Bronchial epithelial cell (primary cell): Measurements from ENCODE around the gene USPL1. TPM values are rescaled to one million over a fixed set of nuclear protein-coding genes. Genes with fewer than 3 reads are reported as not detected.

Experiments
- DNase-seq: peaks from one replicate; pipeline ENCODE4 v3.0.0-alpha.2; 2010; ENCODE audit warnings: low read depth
- FAIRE-seq: peaks from 2 replicates; lab custom pipeline; 2011; peaks lifted over from hg19 to GRCh38; lab: Jason Lieb, UNC
- H3K27me3 ChIP-seq: 2 replicates; pipeline ENCODE4 v1.5.1; 2011; ENCODE audit warnings: low read length; ENCODE audit not compliant: control insufficient read depth, insufficient read depth
- H3K36me3 ChIP-seq: 2 replicates; pipeline ENCODE4 v1.5.1; 2011; ENCODE audit warnings: low read length; ENCODE audit not compliant: control insufficient read depth, insufficient read depth
- H3K4me3 ChIP-seq: 2 replicates; pipeline ENCODE4 v1.5.1; 2011; ENCODE audit warnings: mild to moderate bottlenecking, low read depth, low read length, control low read depth
- total RNA-seq: library from RNA; depleted of rRNA; stranded (reverse); fragments of >200 nt; gene quantifications from 2 replicates; pipeline ENCODE4 v1.2.1, GENCODE V29; 2014
- TF ChIP-seq, protein P1 (sequence below): IDR thresholded peaks from 2 replicates; pipeline ENCODE4 v1.5.1; 2011; ENCODE audit warnings: mild to moderate bottlenecking, moderate library complexity, low read length, control low read depth, inconsistent platforms; ENCODE audit not compliant: insufficient read depth, severe bottlenecking

Gene USPL1
- 6.8 and 20.0 TPM in 2 replicates for total RNA-seq

DNA sequence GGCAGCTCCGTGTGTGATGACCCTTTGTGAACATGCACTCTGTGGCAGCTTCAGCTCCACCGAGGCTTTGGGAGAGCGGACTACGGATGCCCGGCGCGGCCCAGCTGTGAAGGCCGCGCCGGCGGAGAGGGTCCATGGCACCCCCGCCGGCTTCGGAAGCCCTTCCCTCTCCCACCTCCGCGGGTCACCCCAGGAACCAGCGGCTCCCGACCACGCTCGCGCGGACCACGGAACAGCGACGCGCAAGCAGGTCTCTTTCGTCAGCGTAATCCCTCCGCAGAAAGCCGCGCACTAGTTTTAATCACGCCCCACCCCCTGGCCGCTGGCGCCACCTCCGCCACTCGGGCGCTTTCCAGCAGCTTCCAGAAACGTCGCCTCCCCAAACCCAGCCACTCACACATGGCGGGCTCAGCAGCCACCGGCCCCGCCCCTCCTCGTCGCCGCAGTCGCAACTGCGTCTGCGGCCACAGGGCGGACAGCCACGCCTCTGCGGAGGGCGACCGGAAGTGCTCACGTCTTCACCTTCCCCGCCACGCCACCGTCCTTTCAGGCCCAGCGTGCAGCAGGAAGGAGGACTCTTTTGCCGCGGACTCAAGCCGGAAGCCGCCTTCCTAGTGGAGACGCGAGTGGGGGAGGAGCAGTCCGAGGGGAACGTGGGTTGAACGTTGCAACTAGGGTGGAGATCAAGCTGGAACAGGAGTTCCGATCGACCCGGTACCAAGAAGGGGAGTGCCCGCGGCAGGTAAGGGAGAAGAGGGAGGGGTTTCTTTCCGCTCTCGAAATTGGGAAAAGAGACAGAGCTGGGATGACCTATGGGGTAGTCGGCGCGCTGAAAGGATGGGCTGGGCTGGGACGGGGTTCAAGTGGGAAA is at the start of gene USPL1:
TSS of gene USPL1 (plus strand) at position 606 of the 871 bp plus-strand sequence. CDS start 3,221 bp downstream, outside the sequence.
- no peaks in the 10 kb centered on the region for H3K36me3 ChIP-seq
- DNase-seq: peak; percentile 94
- peak; percentile 40 for FAIRE-seq
- no peaks in the 10 kb centered on the region for H3K27me3 ChIP-seq
- TF ChIP-seq, protein P1, sequence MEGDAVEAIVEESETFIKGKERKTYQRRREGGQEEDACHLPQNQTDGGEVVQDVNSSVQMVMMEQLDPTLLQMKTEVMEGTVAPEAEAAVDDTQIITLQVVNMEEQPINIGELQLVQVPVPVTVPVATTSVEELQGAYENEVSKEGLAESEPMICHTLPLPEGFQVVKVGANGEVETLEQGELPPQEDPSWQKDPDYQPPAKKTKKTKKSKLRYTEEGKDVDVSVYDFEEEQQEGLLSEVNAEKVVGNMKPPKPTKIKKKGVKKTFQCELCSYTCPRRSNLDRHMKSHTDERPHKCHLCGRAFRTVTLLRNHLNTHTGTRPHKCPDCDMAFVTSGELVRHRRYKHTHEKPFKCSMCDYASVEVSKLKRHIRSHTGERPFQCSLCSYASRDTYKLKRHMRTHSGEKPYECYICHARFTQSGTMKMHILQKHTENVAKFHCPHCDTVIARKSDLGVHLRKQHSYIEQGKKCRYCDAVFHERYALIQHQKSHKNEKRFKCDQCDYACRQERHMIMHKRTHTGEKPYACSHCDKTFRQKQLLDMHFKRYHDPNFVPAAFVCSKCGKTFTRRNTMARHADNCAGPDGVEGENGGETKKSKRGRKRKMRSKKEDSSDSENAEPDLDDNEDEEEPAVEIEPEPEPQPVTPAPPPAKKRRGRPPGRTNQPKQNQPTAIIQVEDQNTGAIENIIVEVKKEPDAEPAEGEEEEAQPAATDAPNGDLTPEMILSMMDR: peak; percentile 12
- H3K4me3 ChIP-seq: peak within 1 kb of the TSS; percentile 91

DNA sequence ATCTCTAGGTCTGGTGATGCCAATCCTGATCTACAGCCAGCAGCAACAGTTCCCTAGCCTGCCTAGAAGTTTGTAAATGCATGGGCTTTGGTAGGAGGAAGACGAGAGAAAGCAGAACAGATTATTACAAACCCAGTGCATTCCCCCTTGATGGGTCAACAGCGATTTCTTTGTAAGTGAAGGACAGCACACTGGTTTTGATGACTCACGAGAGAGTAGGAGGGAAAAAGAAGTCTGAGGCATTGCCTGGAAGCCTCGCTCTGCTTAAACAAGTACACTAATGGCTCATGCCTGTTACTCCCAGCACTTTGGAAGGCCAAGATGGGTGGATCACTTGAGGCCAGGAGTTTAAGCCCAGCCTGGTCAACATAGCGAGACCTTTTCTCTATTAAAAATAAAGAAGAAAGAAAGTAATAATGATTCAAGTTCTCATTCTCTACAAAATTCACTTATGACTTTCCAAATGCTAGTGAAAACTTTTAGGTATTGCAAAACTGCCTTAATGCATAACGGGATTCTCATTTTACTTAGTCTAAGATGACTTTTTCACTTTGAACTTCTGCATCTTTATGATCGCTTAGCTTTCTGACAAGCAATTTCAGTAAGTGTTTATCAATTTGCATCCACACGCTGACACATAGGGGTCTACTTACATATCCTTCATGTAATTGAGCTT is 47.7 kb upstream of the USPL1 start:
- Histone ChIP-seq H3K36me3 (no peaks in the 10 kb centered on the region), H3K27me3 (no peaks in the 10 kb centered on the region), H3K4me3 (no peak overlapping the region)
- FAIRE-seq (peak; percentile 72), DNase-seq (peak; percentile 98)
- TF ChIP-seq, protein P1: no peak

DNA sequence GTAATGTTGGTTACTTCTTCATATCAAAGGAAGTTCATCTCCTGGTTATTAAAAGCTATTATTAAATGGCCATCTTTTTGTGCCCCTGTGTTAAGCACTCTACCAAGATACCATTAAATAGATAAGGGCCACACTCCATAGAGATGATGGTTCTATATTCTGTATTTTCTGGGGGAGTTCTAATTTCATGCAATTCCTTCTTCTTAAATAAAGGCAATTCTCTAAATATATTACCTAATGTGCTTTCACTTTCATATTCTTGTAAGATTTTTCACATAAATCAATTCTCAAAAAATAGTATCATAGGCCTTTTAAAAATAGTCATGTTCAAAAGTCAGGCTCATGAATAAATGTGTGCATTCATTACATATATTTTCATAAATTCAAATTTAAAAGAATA is 47.0 kb upstream of the USPL1 start:
- TF ChIP-seq, protein P1: no peak
- no peak for DNase-seq
- no peak for FAIRE-seq
- Histone ChIP-seq H3K4me3 (no peak overlapping the region), H3K36me3 (no peaks in the 10 kb centered on the region), H3K27me3 (no peaks in the 10 kb centered on the region)

DNA sequence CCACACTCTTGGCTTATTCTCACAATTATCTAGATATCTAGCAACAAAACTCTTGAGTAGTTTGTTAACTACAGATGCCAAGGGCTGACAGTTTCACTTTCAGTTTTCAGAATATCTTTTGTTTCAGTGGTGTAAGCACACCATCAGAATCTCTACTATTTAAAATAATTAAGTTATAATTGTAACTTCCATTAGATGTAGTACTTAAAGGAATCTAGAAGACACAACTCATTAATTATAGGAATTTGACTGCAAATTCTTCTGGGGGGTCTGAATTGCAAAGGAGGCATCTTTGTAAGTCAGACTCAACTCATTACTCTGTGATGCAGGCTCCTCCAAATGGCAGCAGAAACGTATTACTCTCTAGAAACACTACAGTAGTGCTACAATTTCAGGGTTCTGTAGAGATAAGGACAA is 44.9 kb upstream of the USPL1 start:
- H3K36me3 ChIP-seq: no peaks in the 10 kb centered on the region
- DNase-seq (peak; percentile 39), FAIRE-seq (no peak)
- peak overlapping the region; percentile 16 for H3K4me3 ChIP-seq
- no peaks in the 10 kb centered on the region for H3K27me3 ChIP-seq
- TF ChIP-seq, protein P1: no peak

DNA sequence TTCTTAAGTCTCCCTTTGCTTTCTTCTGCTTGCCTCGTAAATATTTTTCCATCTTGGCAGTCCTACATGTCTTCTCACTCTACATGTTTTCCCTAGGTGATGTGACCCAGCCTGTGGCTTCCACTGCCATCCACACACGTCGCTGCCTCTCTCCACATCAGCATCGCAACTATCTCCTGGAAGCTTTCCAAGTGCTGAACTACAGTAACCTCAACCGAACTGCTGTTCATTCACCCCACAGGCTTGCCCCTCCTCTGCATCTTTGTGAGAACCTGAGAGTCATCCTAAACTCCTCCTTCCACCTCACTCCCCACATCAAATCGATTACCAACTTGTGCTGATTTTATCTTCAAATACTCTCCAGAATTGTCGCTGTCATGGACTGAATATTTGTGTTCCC is 41.2 kb upstream of the USPL1 start:
- FAIRE-seq (peak; percentile 23), DNase-seq (peak; percentile 31)
- H3K4me3 ChIP-seq: no peak overlapping the region
- TF ChIP-seq, protein P1: no peak
- H3K27me3 ChIP-seq: no peaks in the 10 kb centered on the region
- no peaks in the 10 kb centered on the region for H3K36me3 ChIP-seq
